HTR-8/SVneo (cell line): Measurements from ENCODE around the gene MED10.

Source experiments
- DNase-seq: peaks from one replicate; pipeline ENCODE4 v3.0.0; 2011; ENCODE audit warnings: low spot score, mixed read lengths; ENCODE audit not compliant: insufficient read length
- FAIRE-seq: peaks from 2 replicates; lab custom pipeline; 2011; peaks lifted over from hg19 to GRCh38; lab: Jason Lieb, UNC

The MED10 gene

DNA sequence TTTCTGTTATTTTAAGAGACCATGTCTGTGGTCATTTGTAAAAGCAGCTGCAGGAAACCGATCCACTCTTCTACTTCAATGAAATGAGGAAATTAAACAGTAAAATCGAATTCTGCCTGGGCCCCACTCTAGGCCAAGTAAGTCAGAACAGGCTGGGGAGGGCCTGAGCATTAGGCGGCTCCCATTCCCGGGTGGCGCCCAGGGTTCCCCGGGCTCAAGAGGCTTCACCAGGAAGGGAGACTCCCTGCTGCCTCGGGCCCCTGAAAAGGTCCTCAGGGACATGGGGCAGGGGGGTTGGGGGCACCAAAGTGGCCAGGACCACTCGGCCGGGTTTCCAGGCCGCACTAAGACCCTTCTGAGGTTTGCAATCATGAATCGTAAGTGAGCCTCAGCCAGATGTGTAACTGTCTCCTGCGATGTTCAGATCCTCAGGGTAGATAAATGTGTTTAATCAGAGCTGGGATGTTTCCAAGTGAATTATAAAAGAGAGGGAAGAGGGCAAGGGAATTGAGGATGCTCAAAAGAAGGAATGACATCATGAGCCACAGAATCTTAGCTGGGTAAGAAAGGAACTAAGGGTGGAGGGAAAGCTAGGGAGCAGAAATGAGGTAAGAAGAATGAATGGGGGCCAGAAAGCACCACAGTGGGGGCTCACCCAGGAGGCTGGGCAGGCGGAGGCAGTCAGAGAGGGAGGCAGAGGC, 24.6 kb downstream of the MED10 start:
- no peak for DNase-seq
- no peak for FAIRE-seq

DNA sequence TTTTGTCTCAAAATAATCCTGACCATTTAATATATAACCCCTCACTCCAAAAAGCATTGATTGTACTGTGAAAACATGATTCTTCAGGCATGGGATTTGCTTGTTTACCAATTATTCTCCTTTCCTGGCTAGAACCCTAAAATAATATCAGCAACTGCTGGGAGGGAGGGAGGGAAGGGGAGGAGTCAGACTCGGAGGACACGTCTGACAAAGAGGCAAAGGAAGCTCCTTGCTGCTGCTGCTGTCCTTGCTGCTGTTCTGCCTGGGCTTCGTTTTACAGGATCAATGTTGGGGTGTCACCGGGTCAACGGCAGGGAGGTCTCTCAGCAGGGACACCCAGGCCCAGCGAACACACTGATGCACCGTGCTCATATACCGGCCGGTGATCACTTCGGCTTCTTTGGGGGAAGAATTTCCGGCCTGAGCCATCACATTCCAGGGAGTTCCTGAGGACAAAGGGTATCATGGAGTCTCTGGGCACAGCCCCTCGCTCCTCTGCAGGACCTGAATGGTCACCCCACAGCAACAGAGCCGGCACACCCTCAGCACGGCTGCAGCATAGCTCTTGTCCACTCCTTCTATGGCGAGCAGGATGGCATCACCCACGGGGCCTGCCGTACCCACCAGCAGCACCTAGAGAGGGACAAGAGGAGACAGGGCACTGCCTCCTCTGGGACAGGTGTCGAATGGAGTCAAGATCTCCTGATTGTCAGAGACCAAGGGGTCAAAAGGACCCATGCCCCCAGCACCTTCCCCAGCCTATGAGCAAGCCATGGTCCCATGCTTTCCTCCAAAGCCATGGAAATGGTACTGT, 27.9 kb downstream of the MED10 start:
- no peak for FAIRE-seq
- DNase-seq: no peak

DNA sequence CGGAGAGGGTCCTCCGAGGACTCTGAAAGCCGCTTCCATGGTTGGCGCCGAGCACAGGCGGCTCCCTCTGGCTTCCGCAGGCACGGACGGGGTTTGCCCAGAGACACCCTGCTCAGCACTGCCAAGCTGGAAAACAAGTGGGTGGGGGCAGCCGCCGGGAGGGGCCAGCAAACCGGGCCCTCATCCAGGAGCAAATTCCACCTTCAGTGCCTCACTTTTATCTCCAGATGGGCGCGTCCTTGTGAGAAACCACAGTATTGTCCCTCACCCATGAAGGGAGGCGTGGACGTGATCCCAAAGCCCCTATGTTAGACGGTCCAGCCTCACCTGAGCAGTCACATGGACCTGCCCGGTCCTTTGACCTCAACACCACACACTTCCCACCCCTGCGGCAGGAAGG, 29.0 kb downstream of the MED10 start:
- FAIRE-seq: no peak

DNA sequence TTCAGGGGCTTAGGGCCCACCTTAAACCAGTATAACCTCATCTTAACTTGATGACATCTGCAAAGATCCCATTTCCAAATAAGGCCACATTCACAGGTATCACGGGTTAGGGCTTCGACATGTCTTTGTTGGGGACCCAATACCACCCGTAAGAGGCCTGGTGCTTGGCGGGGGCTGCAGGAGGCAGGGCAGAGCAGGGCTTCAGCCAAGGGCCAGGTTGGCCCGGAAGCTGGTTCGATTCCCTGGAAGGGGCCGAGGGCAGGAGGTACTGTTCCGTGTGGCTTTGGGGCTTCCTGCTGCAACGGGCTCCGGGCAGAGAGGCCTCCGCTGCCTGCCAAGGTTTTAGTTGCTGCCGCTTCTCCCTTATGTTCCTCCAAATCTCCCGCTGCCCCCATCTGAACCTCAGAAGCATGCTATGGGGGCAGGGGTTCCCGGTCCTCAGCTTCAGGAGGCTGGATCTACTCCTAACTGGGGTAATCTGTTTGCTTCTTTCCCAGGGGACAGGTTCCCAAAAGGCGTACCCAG, 29.8 kb downstream of the MED10 start:
- FAIRE-seq (no peak), DNase-seq (no peak)

More for the DNA sequence above, 29.0 kb downstream of the MED10 start:
- DNase-seq: no peak

DNA sequence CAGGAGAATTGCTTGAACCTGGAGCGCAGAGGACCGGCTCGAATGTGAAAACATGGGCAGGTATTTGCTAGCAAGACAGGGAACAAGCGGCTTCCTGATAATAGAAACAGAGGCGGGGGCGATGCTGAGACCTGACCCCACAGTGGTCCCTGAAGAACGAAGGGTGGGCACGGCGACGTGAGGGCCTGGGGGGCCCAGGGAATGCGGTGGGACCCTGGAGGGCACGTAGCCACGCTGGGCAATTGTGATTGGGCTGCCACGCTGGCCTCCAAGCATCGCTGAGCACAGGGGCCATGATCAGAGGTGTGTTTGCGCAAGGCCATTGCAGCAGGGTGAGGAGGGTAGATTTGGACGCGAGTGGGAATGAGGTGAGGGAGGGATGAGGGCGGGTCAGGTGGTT, 30.7 kb downstream of the MED10 start:
- no peak for DNase-seq
- peak; percentile 62 for FAIRE-seq

DNA sequence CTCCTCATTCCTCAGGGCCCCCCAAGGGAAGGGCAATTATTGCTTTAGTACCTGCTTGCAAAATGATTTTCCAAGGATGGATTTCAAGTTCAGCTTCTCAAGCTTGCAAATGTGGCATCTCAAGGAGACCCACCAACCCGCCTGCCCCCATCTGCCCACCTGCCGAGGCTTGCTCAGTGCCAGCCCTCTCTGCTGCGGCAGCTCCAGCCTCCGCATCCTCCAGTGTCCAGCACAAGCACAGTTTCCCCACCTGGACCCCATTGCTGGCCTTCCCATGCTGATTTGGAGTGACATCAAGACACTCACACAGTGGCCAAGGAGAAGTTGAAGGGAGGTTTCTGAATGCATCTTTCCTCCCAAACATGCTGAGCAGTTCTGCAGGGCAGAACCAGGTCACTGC, 31.2 kb downstream of the MED10 start:
- DNase-seq (no peak), FAIRE-seq (no peak)

DNA sequence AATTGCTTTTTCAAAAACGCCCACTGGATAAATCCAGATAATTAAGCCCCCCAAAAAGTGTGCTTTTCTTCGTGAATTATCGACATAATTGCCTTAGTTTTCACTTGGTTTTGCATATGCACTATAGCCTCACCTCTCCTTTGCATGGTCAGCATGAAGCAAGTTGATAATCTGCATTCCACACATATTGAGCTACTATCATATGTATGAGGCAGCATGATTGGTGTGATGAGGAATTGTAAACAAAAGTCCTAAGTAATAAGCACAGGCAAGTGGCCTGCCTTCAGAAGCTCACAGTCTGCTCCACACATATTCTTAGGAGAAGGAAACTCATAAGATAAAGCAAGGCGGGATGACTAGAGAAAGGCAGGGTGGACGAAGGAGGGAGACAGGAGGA, 33.8 kb downstream of the MED10 start:
- DNase-seq: no peak
- no peak for FAIRE-seq

DNA sequence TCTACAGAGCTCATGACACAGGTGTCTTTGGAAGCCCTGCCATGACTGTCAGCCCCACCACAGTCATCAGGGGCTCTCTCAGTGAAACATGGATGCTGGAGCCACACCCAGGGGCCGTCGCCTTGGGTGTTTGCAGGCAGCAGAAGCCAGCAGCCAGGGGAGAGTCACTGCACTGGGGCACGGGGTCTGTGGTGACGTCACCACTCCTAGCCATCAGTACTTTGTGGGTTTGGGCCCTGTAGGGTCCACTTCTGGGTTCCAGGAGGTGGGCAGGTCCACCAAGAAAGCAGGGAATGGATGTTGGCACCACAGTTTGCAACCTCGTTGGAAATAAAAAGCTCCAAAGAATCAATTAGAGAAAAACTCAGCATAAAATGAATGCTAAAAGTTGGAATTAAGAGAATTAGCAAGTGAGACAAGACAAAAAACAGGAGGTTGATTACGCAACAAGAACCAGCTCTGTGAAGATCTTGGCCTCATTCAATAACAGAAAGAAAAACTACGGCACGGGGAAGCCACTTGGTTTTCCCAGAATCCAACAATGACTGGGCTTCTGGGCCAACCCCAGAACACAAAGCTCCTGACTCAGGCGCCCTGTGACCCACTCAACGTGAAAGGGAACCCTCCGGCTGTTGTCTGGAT, 34.3 kb downstream of the MED10 start:
- no peak for FAIRE-seq
- no peak for DNase-seq

GRCh38 chr5:6342689-6343315, 35.5 kb downstream of the MED10 start:
- DNase-seq: no peak
- no peak for FAIRE-seq

- FAIRE-seq: no peak
- no peak for DNase-seq
Measured at GRCh38 chr5:6340100-6340499, 38.2 kb downstream of the MED10 start.

- DNase-seq: no peak
- no peak for FAIRE-seq
Measured at GRCh38 chr5:6338871-6339270, 39.5 kb downstream of the MED10 start.

- DNase-seq (no peak), FAIRE-seq (no peak)
Measured at GRCh38 chr5:6338135-6338534, 40.2 kb downstream of the MED10 start.

GRCh38 chr5:6333182-6333905, 45.0 kb downstream of the MED10 start:
- FAIRE-seq (no peak), DNase-seq (no peak)

DNA sequence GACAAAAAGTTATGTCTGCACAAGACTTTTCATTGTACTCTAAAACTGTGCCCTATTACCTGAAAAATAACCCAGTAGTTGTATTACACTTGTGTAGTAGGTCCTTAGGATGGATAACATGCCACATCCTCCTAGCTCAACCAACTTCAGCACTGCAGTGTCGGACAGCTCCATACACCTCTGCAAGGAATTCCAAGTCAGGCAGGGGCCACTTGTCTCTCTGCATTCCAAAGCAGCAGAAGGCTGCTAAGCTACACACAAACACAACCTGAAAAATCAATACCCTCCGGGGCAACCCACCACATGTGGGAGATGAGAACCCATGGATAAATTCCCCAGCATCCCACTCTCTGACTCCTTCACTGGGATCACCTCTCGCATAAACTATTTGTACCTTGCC, 50.2 kb downstream of the MED10 start:
- DNase-seq (peak; percentile 31), FAIRE-seq (peak; percentile 28)

GRCh38 chr5:6326776-6327175, 51.6 kb downstream of the MED10 start:
- DNase-seq (no peak), FAIRE-seq (no peak)

- FAIRE-seq: no peak
- DNase-seq: no peak
Measured at GRCh38 chr5:6322163-6322713, 56.1 kb downstream of the MED10 start.
